Right cardiac atrium (tissue), 5 donors: ENCODE results near the gene TBC1D26. TPM values are rescaled to one million over a fixed set of nuclear protein-coding genes. Genes with fewer than 3 reads are reported as not detected.
"Not testable (repeated sequence)": the region's sequence is repeated elsewhere in the genome, so short reads cannot be mapped to it uniquely, and the experiment has no call there.

Experiments
- ATAC-seq, 2 donors: fragments of 200-7000 bp; cut with Tn5 transposase; one replicate each; pipeline versions ENCODE4 v1.8.0 to v1.9.1; 2020; ENCODE audit warnings: moderate library complexity in 2 of 2, mild to moderate bottlenecking in 1 of 2
- DNase-seq, 3 donors: peaks; one replicate each; pipeline ENCODE4 v3.0.0-alpha.2; 2020
- H3K27ac ChIP-seq: one replicate; pipeline ENCODE4 v1.5.1; 2013; ENCODE audit warnings: mild to moderate bottlenecking, low read length, control low read depth, moderate library complexity
- H3K27me3 ChIP-seq: one replicate; pipeline ENCODE4 v1.6.1; 2013; ENCODE audit not compliant: control insufficient read depth, insufficient read depth
- H3K4me1 ChIP-seq: one replicate; pipeline ENCODE4 v1.6.1; 2013; ENCODE audit warnings: low read length; ENCODE audit not compliant: control insufficient read depth, insufficient read depth
- H3K4me3 ChIP-seq: one replicate; pipeline ENCODE4 v1.5.1; 2013; ENCODE audit warnings: low read length, control low read depth
- H3K9me3 ChIP-seq: one replicate; pipeline ENCODE4 v1.6.1; 2013; ENCODE audit warnings: low read length; ENCODE audit not compliant: control insufficient read depth
- WGBS: extraction: QIAGEN DNeasy Blood & Tissue Kit; methylation state at CpG from one replicate; pipeline ENCODE4 v1.1.7; 2013; 5-methylcytosine and 5-hydroxymethylcytosine counted together
- intact Hi-C, 4 donors: fragments of 100-400 bp; cut with DNase I; formaldehyde crosslinking; loops; one replicate each; pipeline versions ENCODE4 v1.11.0 to v1.14.0; 2022 to 2023
- polyA plus RNA-seq: library from polyadenylated mRNA; stranded (reverse); fragments of 200-250 nt; gene quantifications from one replicate; pipeline ENCODE4 v1.2.3, GENCODE V29; 2013
- total RNA-seq, 4 donors: library from RNA; stranded (reverse); fragmentation: NEBNext Ultra II Directional; extraction: Animal tissue kit (Norgen Biotek cat#: 25700); gene quantifications; one replicate each; pipeline ENCODE4 v1.2.1, GENCODE V29; 2021
- donor health status: healthy with polysubstance abuse.
- donor health status: DM: no; HTN: yes; CAD: no.
- donor health status: DM: no; HTN: no; CAD: no.
- donor health status: DM: no; HTN: yes; CAD: no; lungs with severe emphysema.
- donor health status: DM: yes; HTN: yes; CAD: no.

TBC1D26 gene
- total and polyA plus RNA-seq, 5 donors, result not detected

- ATAC-seq, result no peak
- no peaks in the 10 kb centered on the region for H3K9me3 ChIP-seq
- intact Hi-C loops, result no loop called here
- H3K4me1 ChIP-seq, result no peaks in the 10 kb centered on the region
- no peak overlapping the region for H3K4me3 ChIP-seq
- no peak for DNase-seq
- no peaks in the 10 kb centered on the region for H3K27me3 ChIP-seq
- H3K27ac ChIP-seq, result no peak overlapping the region
- 91% methylated on average over 7 of the region's 7 CpGs for WGBS
Measured at GRCh38 chr17:15742921-15743320, 10.8 kb downstream of the TBC1D26 start.

- no peak overlapping the region for H3K27ac ChIP-seq
- H3K4me3 ChIP-seq, result no peak overlapping the region
- DNase-seq, result no peak
- H3K4me1 ChIP-seq, result no peaks in the 10 kb centered on the region
- no peak for ATAC-seq
- no peaks in the 10 kb centered on the region for H3K27me3 ChIP-seq
- H3K9me3 ChIP-seq, result no peaks in the 10 kb centered on the region
- intact Hi-C loops, result no loop called here
- WGBS, result 71% methylated on average over 7 of the region's 7 CpGs
Measured at GRCh38 chr17:15744074-15744676, 12.1 kb downstream of the TBC1D26 start.

GRCh38 chr17:15744885-15745284, 12.8 kb downstream of the TBC1D26 start:
- Histone ChIP-seq H3K27ac (no peak overlapping the region), H3K9me3 (no peaks in the 10 kb centered on the region), H3K27me3 (no peaks in the 10 kb centered on the region), H3K4me3 (no peak overlapping the region), H3K4me1 (no peaks in the 10 kb centered on the region)
- intact Hi-C loops, result no loop called here
- DNase-seq (no peak), ATAC-seq (no peak)
- WGBS, result 54% methylated on average over 2 of the region's 2 CpGs

- H3K4me1 ChIP-seq, H3K27me3 ChIP-seq, intact Hi-C loops, H3K9me3 ChIP-seq, H3K27ac ChIP-seq, H3K4me3 ChIP-seq, DNase-seq: not testable (repeated sequence)
- 6% methylated on average over 29 of the region's 36 CpGs for WGBS
- peak in 1 of 2 donors; percentile 31 for ATAC-seq
Measured at GRCh38 chr17:15749403-15749802, 17.3 kb downstream of the TBC1D26 start.

GRCh38 chr17:15768865-15769533, 36.9 kb downstream of the TBC1D26 start:
- H3K27me3 ChIP-seq, H3K4me1 ChIP-seq, H3K27ac ChIP-seq, intact Hi-C loops, DNase-seq, H3K9me3 ChIP-seq, H3K4me3 ChIP-seq: not testable (repeated sequence)
- ATAC-seq, result peak; percentile 25 to 38
- 47% methylated on average over 9 of the region's 14 CpGs for WGBS

DNA sequence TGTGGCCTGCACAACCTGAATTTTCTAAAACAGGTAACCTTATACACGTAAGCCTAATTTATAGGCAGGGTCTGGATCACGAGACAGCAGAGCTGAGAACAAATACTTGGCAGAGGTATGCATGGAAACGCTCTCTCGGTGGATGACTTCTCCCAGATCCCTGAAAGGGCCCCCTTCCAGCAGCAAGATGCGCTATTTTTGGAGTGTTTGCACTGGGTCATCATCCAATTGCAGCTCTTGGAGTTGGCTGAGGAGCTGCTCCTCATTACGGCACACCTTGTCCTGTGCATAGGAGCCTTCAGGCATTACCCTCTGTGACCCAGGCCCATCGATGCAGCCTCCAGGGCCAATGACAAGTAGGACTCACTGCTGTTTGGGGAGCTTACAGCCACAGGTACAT, 38.6 kb downstream of the TBC1D26 start:
- H3K4me1 ChIP-seq, intact Hi-C loops, DNase-seq, H3K27me3 ChIP-seq, H3K27ac ChIP-seq, H3K4me3 ChIP-seq, H3K9me3 ChIP-seq: not testable (repeated sequence)
- ATAC-seq, result peak in 1 of 2 donors; percentile 29
- 59% methylated on average over 7 of the region's 7 CpGs for WGBS

DNA sequence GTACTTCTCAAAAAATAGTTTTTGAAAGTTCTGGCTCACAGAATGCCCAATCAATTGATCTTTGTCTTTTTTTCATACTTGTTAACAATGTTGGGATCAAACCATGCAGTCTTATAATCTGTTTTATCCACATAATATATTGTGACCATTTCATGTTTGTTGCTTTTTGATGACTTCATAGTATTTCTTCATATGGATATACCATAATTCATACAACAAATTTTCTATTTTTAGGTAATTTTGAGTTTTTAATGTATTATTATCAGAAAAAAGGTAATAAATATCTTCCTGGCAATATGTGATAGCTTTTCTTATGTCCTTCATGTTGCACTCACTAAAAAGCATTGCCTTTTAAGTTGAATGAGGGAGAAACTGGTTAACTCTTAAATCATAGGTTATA, 44.8 kb downstream of the TBC1D26 start:
- intact Hi-C loops, result no loop called here
- no peaks in the 10 kb centered on the region for H3K27me3 ChIP-seq
- no peak overlapping the region for H3K4me3 ChIP-seq

GRCh38 chr17:15777297-15777696, 45.2 kb downstream of the TBC1D26 start:
- DNase-seq (no peak), ATAC-seq (no peak)
- no peak overlapping the region for H3K4me3 ChIP-seq
- 76% methylated on average over 1 of the region's 1 CpG for whole genome bisulfite sequencing
- H3K9me3 ChIP-seq, result no peaks in the 10 kb centered on the region
- intact Hi-C loops, result no loop called here
- H3K4me1 ChIP-seq, result no peaks in the 10 kb centered on the region
- no peak overlapping the region for H3K27ac ChIP-seq
- no peaks in the 10 kb centered on the region for H3K27me3 ChIP-seq

More for the DNA sequence above, 44.8 kb downstream of the TBC1D26 start:
- no peaks in the 10 kb centered on the region for H3K9me3 ChIP-seq
- DNase-seq (no peak), ATAC-seq (no peak)
- H3K4me1 ChIP-seq, result no peaks in the 10 kb centered on the region
- no peak overlapping the region for H3K27ac ChIP-seq

GRCh38 chr17:15777717-15778116, 45.6 kb downstream of the TBC1D26 start:
- ATAC-seq (no peak), DNase-seq (no peak)
- Histone ChIP-seq H3K4me3 (no peak overlapping the region), H3K27me3 (no peaks in the 10 kb centered on the region), H3K4me1 (no peaks in the 10 kb centered on the region), H3K9me3 (no peaks in the 10 kb centered on the region), H3K27ac (no peak overlapping the region)
- intact Hi-C loops, result no loop called here
- 90% methylated on average over 4 of the region's 4 CpGs for WGBS

DNA sequence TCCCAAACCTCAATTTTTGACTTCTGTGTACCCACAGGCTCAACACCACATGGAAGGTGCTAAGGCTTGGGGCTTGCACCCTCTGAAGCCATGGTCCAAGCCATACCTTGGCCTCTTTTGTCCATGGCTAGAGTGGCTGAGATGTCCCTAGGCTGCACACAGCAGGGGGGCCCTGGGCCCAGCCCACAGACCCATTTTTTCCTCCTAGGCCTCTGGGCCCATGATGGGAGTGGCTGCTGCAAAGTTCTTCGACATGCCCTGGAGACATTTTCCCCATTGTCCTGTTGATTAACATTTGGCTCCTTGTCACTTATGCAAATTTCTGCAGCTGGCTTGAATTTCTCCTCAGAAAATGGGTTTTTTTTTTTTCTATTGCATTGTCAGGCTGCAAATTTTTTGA, 47.0 kb downstream of the TBC1D26 start:
- intact Hi-C loops, result no loop called here
- DNase-seq (no peak), ATAC-seq (no peak)
- Histone ChIP-seq H3K9me3 (no peaks in the 10 kb centered on the region), H3K27me3 (no peaks in the 10 kb centered on the region), H3K4me3 (no peak overlapping the region), H3K27ac (no peak overlapping the region), H3K4me1 (no peaks in the 10 kb centered on the region)
- 76% methylated on average over 1 of the region's 1 CpG for WGBS

- Histone ChIP-seq H3K4me1 (peaks cover 2% of the 10 kb centered on the region), H3K27me3 (no peaks in the 10 kb centered on the region), H3K27ac (no peak overlapping the region), H3K4me3 (no peak overlapping the region), H3K9me3 (no peaks in the 10 kb centered on the region)
- intact Hi-C loops, result no loop called here
- ATAC-seq, result no peak
- no peak for DNase-seq
Measured at GRCh38 chr17:15780188-15780587, 48.1 kb downstream of the TBC1D26 start.
